H9 (cell line): ENCODE results near the gene CCDC141. TPM values are rescaled to one million over a fixed set of nuclear protein-coding genes. Genes with fewer than 3 reads are reported as not detected.
A peak's percentile ranks its signal among the peaks of the same experiment; 100 is the strongest.

Source experiments
- DNase-seq: peaks from one replicate; pipeline ENCODE4 v3.0.0-alpha.2; 2017
- H2AFZ ChIP-seq: one replicate; pipeline ENCODE4 v1.6.1; 2013; ENCODE audit warnings: mild to moderate bottlenecking, low read length, control low read depth, moderate library complexity
- H2AK5ac ChIP-seq: 2 replicates; pipeline ENCODE4 v1.6.1; 2013; ENCODE audit warnings: low read length, control low read depth, mixed read lengths; ENCODE audit not compliant: insufficient read length
- H2BK120ac ChIP-seq: one replicate; pipeline ENCODE4 v1.6.1; 2013; ENCODE audit warnings: low read depth, mild to moderate bottlenecking, low read length, control low read depth, inconsistent platforms; ENCODE audit not compliant: poor library complexity, severe bottlenecking
- H2BK12ac ChIP-seq: 2 replicates; pipeline ENCODE4 v1.6.1; 2013; ENCODE audit warnings: low read length, control low read depth, mixed read lengths, low read depth; ENCODE audit not compliant: insufficient read length
- H2BK15ac ChIP-seq: 2 replicates; pipeline ENCODE4 v1.6.1; 2013; ENCODE audit warnings: low read depth, low read length, control low read depth
- H2BK20ac ChIP-seq: one replicate; pipeline ENCODE4 v1.6.1; 2013; ENCODE audit warnings: low read depth, mild to moderate bottlenecking, low read length, control low read depth, inconsistent platforms; ENCODE audit not compliant: poor library complexity, severe bottlenecking
- H2BK5ac ChIP-seq: 2 replicates; pipeline ENCODE4 v1.6.1; 2013; ENCODE audit warnings: low read length, control low read depth, mixed read lengths; ENCODE audit not compliant: insufficient read length
- H3K14ac ChIP-seq: 2 replicates; pipeline ENCODE4 v1.6.1; 2013; ENCODE audit warnings: low read length, control low read depth; ENCODE audit not compliant: insufficient read depth
- H3K18ac ChIP-seq: 2 replicates; pipeline ENCODE4 v1.6.1; 2013; ENCODE audit warnings: low read depth, mild to moderate bottlenecking, mixed read lengths, low read length, control low read depth; ENCODE audit not compliant: insufficient read length
- H3K23ac ChIP-seq: 2 replicates; pipeline ENCODE4 v1.6.1; 2013; ENCODE audit warnings: low read length, control low read depth, mixed read lengths, low read depth; ENCODE audit not compliant: insufficient read length
- H3K23me2 ChIP-seq: 2 replicates; pipeline ENCODE4 v1.6.1; 2013; ENCODE audit warnings: low read depth, mild to moderate bottlenecking, mixed read lengths, low read length, control low read depth; ENCODE audit not compliant: insufficient read length, poor library complexity, severe bottlenecking
- H3K27ac ChIP-seq: 2 replicates; pipeline ENCODE4 v1.5.1; 2013; ENCODE audit warnings: low read length, control low read depth, mixed read lengths, low read depth; ENCODE audit not compliant: insufficient read length
- H3K27me3 ChIP-seq: 2 replicates; pipeline ENCODE4 v1.6.1; 2013; ENCODE audit warnings: low read length, control low read depth, inconsistent platforms; ENCODE audit not compliant: insufficient read depth
- H3K4ac ChIP-seq: 2 replicates; pipeline ENCODE4 v1.6.1; 2013; ENCODE audit warnings: low read depth, mild to moderate bottlenecking, control low read depth, inconsistent platforms, low read length, moderate library complexity
- H3K4me1 ChIP-seq: 2 replicates; pipeline ENCODE4 v1.6.1; 2013; ENCODE audit warnings: low read length, control low read depth, inconsistent platforms; ENCODE audit not compliant: insufficient read depth
- H3K4me2 ChIP-seq: 2 replicates; pipeline ENCODE4 v1.6.1; 2013; ENCODE audit warnings: low read length, control low read depth, mixed read lengths; ENCODE audit not compliant: insufficient read length, insufficient read depth
- H3K56ac ChIP-seq: 2 replicates; pipeline ENCODE4 v1.6.1; 2013; ENCODE audit warnings: low read depth, mild to moderate bottlenecking, mixed read lengths, low read length, control low read depth; ENCODE audit not compliant: insufficient read length
- H3K79me1 ChIP-seq: 2 replicates; pipeline ENCODE4 v1.6.1; 2013; ENCODE audit warnings: low read depth, mild to moderate bottlenecking, moderate library complexity, low read length, control low read depth, inconsistent platforms; ENCODE audit not compliant: insufficient read depth, poor library complexity, severe bottlenecking
- H3K79me2 ChIP-seq: 2 replicates; pipeline ENCODE4 v1.6.1; 2013; ENCODE audit warnings: low read length, control low read depth, inconsistent platforms; ENCODE audit not compliant: insufficient read depth
- H3K9ac ChIP-seq: 2 replicates; pipeline ENCODE4 v1.6.1; 2013; ENCODE audit warnings: low read length, control low read depth, mixed read lengths; ENCODE audit not compliant: insufficient read length; ENCODE audit errors: extremely low read depth
- H3K9me3 ChIP-seq: one replicate; pipeline ENCODE4 v1.6.1; 2013; ENCODE audit warnings: low read depth, low read length, inconsistent platforms; ENCODE audit not compliant: control insufficient read depth
- H3T11ph ChIP-seq: one replicate; pipeline ENCODE4 v1.6.1; 2013; ENCODE audit warnings: mild to moderate bottlenecking, low read length, control low read depth, inconsistent platforms
- H4K20me1 ChIP-seq: one replicate; pipeline ENCODE4 v1.6.1; 2013; ENCODE audit not compliant: control insufficient read depth, insufficient read length, insufficient read depth
- H4K5ac ChIP-seq: 2 replicates; pipeline ENCODE4 v1.6.1; 2013; ENCODE audit warnings: low read depth, mild to moderate bottlenecking, mixed read lengths, low read length, control low read depth; ENCODE audit not compliant: insufficient read length
- H4K8ac ChIP-seq: replicated peaks from 2 replicates; pipeline ENCODE4 v1.6.1; 2013; ENCODE audit warnings: low read length, control low read depth, mixed read lengths, low read depth; ENCODE audit not compliant: insufficient read length
- H4K91ac ChIP-seq: 2 replicates; pipeline ENCODE4 v1.6.1; 2013; ENCODE audit warnings: low read depth, mild to moderate bottlenecking, moderate library complexity, mixed read lengths, low read length, control low read depth; ENCODE audit not compliant: insufficient read length
- H3K27ac Mint-ChIP-seq, 3 experiments: 2 replicates in 2 of 3; 3 replicates in 1 of 3; pipeline ENCODE4 v1.8.0; 2020 to 2021; ENCODE audit warnings: mixed read lengths in 3 of 3, mild to moderate bottlenecking in 1 of 3, moderate library complexity in 1 of 3
- H3K27me3 Mint-ChIP-seq: 2 replicates; pipeline ENCODE4 v1.8.0; 2021; ENCODE audit warnings: low read depth, mild to moderate bottlenecking, moderate library complexity, mixed read lengths
- H3K36me3 Mint-ChIP-seq, 3 experiments: 2 replicates in 2 of 3; 3 replicates in 1 of 3; pipeline ENCODE4 v1.8.0; 2020 to 2021; ENCODE audit warnings: low read depth in 3 of 3, mixed read lengths in 3 of 3; ENCODE audit not compliant: insufficient read depth in 1 of 3
- H3K4me1 Mint-ChIP-seq, 2 experiments: 2 replicates each; pipeline ENCODE4 v1.8.0; 2020; ENCODE audit warnings: mixed read lengths in 2 of 2
- H3K4me3 Mint-ChIP-seq, 2 experiments: 2 replicates in 1 of 2; 3 replicates in 1 of 2; pipeline ENCODE4 v1.8.0; 2020 to 2021; ENCODE audit warnings: mild to moderate bottlenecking in 2 of 2, mixed read lengths in 2 of 2, moderate library complexity in 1 of 2
- H3K9me3 Mint-ChIP-seq, 2 experiments: 2 replicates in 1 of 2; 3 replicates in 1 of 2; pipeline ENCODE4 v1.8.0; 2020; ENCODE audit warnings: mild to moderate bottlenecking in 2 of 2, mixed read lengths in 2 of 2, moderate library complexity in 1 of 2
- CTCF ChIP-seq: fragments of 200-600 bp; sonication (generic); conservative IDR thresholded peaks from 3 replicates; pipeline ENCODE4 v1.8.0; 2021; ENCODE audit warnings: antibody characterized with exemption, mild to moderate bottlenecking
- whole genome bisulfite sequencing: extraction: QIAGEN DNeasy Blood & Tissue Kit; methylation state at CpG from one replicate; pipeline ENCODE4 v1.1.7; 2013; ENCODE audit warnings: missing lambda C conversion rate, low lambda C conversion rate, mixed read lengths; ENCODE audit not compliant: insufficient read length; ENCODE audit errors: extremely low coverage; 5-methylcytosine and 5-hydroxymethylcytosine counted together
- total RNA-seq: library from RNA; stranded (reverse); gene quantifications from 2 replicates; pipeline ENCODE4 v1.2.1, GENCODE V29; 2021

The CCDC141 gene
- total RNA-seq, 1 experiment from 2014 or later = 1.0 TPM

- H2AFZ ChIP-seq = no peak overlapping the region
- Mint-ChIP-seq H3K36me3 (no peaks in the 10 kb centered on the region), H3K4me1 (peaks cover 10 to 15% of the 10 kb centered on the region in 2 experiments)
Observed at GRCh38 chr2:178827739-178828485, 222.0 kb downstream of the CCDC141 start.

More at GRCh38 chr2:178827739-178828485, 222.0 kb downstream of the CCDC141 start:
- H4K8ac ChIP-seq = no peak overlapping the region
- H3K9ac ChIP-seq = no peak overlapping the region
- no peak overlapping the region for H3K18ac ChIP-seq
- H3K27me3 ChIP-seq = no peaks in the 10 kb centered on the region
- H2BK12ac ChIP-seq = no peak overlapping the region
- no peak overlapping the region for H2BK15ac ChIP-seq
- H3K56ac ChIP-seq = no peak overlapping the region
- no peaks in the 10 kb centered on the region for H3K4me1 ChIP-seq
- no peak overlapping the region for H4K91ac ChIP-seq
- no peak overlapping the region for H3K4me3 Mint-ChIP-seq
- no peaks in the 10 kb centered on the region for H3K79me2 ChIP-seq
- no peak overlapping the region for H2BK20ac ChIP-seq
- no peaks in the 10 kb centered on the region for H3K79me1 ChIP-seq
- 0 out of 7 replicates have a peak overlapping the region, but pooled peaks of 1 of the 3 experiments have one; percentile 3 for H3K27ac Mint-ChIP-seq
- WGBS = no CpG with 5 or more reads among the region's 9 CpGs
- no peak for DNase-seq
- no peaks in the 10 kb centered on the region for H3K23me2 ChIP-seq
- no peaks in the 10 kb centered on the region for H3K27me3 Mint-ChIP-seq
- no peak overlapping the region for H4K5ac ChIP-seq
- H3T11ph ChIP-seq = no peak overlapping the region
- no peak overlapping the region for H2AK5ac ChIP-seq
- no peak overlapping the region for H3K27ac ChIP-seq
- H2BK120ac ChIP-seq = no peak overlapping the region
- H3K9me3 ChIP-seq = no peaks in the 10 kb centered on the region
- H3K9me3 Mint-ChIP-seq = peaks cover 0 to 3% of the 10 kb centered on the region in 2 experiments; a peak in 1 of 5 replicates
- H4K20me1 ChIP-seq = no peaks in the 10 kb centered on the region
- H3K4ac ChIP-seq = no peak overlapping the region
- no peak overlapping the region for H3K14ac ChIP-seq
- H3K4me2 ChIP-seq = no peak overlapping the region
- H3K23ac ChIP-seq = no peak overlapping the region
- TF ChIP-seq CTCF = no peak
- no peak overlapping the region for H2BK5ac ChIP-seq
